Adrenal gland (tissue), 5 donors: ENCODE data around the gene FAM237B.

Experiments used
- CTCF ChIP-seq, 6 experiments: fragments of 450-650 bp in 4 of 6; fragments of 200-600 bp in 2 of 6; sonication (generic) in 1 of 6; IDR thresholded peaks; 1 replicate in 5 of 6; 2 replicates in 1 of 6; pipeline versions ENCODE4 v1.5.1 to v1.8.0; 2016 to 2021; ENCODE audit warnings: antibody characterized with exemption in 6 of 6, mild to moderate bottlenecking in 2 of 6, moderate library complexity in 1 of 6
- POLR2A ChIP-seq, 2 donors: fragments of 450-650 bp; IDR thresholded peaks; one replicate each; pipeline ENCODE4 v1.6.1; 2017; ENCODE audit warnings: antibody characterized with exemption in 2 of 2, mild to moderate bottlenecking in 2 of 2, moderate library complexity in 1 of 2
- donor health status: DM: no; HTN: no; CAD: no.

GRCh38 chr7:90298145-90299038 lies 22.7 kb downstream of the FAM237B start:
- TF ChIP-seq CTCF (IDR thresholded peaks at IDR 0.05) (peak; percentile 15 to 59 (median 46)), POLR2A (IDR thresholded peaks at IDR 0.05) (no peak)
